22Rv1 (cell line): ENCODE data around the gene DLEC1.

Source experiments
- ZFX ChIP-seq: fragments of 450-650 bp; IDR thresholded peaks from 2 replicates; pipeline ENCODE4 v1.6.1; 2017; ENCODE audit warnings: antibody characterized with exemption, borderline replicate concordance
- TF ChIP-seq, protein P1 (sequence below): fragments of 450-650 bp; IDR thresholded peaks from 2 replicates; pipeline ENCODE4 v1.5.1; 2017; ENCODE audit warnings: mild to moderate bottlenecking

DNA sequence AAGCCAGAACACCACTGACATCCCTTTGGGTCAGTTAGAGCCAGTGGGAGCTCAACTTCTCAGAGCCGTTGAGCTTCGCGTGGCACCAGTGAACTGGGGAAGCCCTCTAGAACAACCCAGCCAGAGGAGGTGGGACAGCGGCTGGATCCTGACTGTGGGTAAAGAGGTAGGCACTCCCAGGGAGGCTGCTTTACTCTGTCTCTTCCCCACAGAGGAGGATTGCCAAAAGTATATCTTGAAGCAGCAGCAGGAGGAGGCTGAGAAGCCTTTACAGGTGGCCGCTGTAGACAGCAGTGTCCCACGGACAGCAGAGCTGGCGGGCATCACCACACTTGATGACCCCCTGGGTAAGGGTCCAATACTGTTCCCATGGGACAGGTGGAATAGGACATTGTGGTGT is 100.6 kb downstream of the DLEC1 start:
- TF ChIP-seq, protein P1, sequence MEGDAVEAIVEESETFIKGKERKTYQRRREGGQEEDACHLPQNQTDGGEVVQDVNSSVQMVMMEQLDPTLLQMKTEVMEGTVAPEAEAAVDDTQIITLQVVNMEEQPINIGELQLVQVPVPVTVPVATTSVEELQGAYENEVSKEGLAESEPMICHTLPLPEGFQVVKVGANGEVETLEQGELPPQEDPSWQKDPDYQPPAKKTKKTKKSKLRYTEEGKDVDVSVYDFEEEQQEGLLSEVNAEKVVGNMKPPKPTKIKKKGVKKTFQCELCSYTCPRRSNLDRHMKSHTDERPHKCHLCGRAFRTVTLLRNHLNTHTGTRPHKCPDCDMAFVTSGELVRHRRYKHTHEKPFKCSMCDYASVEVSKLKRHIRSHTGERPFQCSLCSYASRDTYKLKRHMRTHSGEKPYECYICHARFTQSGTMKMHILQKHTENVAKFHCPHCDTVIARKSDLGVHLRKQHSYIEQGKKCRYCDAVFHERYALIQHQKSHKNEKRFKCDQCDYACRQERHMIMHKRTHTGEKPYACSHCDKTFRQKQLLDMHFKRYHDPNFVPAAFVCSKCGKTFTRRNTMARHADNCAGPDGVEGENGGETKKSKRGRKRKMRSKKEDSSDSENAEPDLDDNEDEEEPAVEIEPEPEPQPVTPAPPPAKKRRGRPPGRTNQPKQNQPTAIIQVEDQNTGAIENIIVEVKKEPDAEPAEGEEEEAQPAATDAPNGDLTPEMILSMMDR: no peak
- TF ChIP-seq ZFX: no peak
